DMS79 (cell line): ENCODE results near the gene HPRT1.
"Not testable (repeated sequence)": the region's sequence is repeated elsewhere in the genome, so short reads cannot be mapped to it uniquely, and the experiment has no call there.

ENCODE experiments used
- DNase-seq: peaks from one replicate; lab custom pipeline; 2025; lab: John Stamatoyannopoulos, UW

Gene HPRT1, protein sequence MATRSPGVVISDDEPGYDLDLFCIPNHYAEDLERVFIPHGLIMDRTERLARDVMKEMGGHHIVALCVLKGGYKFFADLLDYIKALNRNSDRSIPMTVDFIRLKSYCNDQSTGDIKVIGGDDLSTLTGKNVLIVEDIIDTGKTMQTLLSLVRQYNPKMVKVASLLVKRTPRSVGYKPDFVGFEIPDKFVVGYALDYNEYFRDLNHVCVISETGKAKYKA

DNA sequence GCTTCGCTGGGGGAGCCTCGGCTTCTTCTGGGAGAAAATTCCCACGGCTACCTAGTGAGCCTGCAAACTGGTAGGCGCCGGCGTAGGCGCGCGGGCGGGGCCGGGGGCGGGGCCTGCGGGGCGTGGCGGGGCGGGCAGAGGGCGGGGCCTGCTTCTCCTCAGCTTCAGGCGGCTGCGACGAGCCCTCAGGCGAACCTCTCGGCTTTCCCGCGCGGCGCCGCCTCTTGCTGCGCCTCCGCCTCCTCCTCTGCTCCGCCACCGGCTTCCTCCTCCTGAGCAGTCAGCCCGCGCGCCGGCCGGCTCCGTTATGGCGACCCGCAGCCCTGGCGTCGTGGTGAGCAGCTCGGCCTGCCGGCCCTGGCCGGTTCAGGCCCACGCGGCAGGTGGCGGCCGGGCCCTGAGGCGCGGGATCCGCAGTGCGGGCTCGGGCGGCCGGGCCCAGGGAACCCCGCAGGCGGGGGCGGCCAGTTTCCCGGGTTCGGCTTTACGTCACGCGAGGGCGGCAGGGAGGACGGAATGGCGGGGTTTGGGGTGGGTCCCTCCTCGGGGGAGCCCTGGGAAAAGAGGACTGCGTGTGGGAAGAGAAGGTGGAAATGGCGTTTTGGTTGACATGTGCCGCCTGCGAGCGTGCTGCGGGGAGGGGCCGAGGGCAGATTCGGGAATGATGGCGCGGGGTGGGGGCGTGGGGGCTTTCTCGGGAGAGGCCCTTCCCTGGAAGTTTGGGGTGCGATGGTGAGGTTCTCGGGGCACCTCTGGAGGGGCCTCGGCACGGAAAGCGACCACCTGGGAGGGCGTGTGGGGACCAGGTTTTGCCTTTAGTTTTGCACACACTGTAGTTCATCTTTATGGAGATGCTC lies at the start of gene HPRT1:
HPRT1 (plus strand) TSS at position 161 of the 857 bp plus-strand sequence; CDS start at position 308, 147 bp downstream.
- peak; percentile 40 for DNase-seq

DNA sequence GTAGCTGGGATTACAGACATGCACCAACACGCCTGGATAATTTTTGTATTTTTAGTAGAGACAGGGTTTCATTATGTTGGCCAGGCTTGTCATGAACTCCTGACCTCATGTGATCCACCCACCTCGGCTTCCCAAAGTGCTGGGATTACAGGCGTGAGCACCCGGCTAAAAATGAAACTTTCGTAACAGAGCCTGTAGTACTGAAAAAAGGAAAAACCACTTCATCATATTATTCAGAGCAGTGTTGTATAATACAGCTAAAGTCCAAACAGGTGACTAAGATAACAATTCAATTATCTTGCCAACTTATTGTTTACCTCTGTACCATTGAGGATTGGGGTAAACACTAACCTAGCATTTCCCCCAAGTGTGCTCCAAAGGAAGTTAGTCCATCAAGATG lies 43.9 kb upstream of the HPRT1 start:
- DNase-seq, result no peak

DNA sequence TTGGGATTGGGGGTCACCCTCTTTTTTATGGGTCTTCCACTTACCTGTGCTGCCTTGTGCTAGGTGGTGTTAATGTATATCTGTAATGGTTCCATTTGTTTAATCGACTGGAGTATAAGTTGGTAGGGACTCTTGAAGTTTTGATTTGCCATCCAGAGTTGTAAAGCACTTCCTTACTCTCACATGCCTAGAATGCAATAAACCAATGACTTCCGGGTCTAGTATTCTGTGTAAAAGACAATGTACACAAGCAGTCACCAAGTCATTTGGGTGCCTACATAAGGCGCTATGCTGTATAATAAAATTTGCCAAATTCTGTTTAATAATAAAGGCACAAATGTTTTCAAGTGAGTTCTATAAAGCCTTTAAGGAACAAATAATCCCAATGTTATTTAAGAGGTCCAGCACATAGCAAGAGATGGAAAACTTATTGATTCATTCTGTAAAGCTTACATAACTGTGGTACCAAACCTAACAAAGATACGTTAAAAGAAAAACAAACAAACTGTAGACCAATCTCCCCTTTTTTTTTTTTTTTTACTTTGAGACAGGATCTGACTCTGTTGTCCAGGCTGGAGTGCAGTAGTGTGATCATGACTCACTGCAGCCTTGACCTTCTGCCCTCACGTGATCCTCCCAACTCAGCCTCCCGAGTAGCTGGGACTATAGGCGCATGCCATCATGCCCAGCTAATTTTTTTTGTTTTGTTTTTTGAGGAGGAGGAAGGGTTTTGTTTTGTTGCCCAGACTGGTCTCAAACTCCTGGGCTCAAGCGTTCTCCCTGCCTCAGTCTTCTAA lies 41.5 kb upstream of the HPRT1 start:
- no peak for DNase-seq

DNA sequence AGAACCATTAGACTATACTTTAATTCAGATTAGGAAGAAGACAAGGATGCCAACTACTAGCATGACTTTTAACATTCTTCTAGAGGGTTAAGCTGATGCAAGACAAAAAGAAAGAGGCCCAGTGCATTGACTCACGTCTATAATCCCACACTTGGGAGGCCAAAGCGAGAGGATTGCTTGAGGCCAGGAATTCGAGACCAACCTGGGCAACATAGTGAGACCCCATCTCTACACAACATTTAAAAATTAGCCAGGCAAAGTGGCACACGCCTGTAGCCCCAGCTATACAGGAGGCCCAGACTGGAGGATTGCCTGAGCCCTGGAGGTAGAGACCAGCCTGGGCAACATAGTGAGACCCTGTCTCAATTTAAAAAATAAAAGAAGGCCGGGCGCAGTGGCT lies 40.2 kb upstream of the HPRT1 start:
- no peak for DNase-seq

DNA sequence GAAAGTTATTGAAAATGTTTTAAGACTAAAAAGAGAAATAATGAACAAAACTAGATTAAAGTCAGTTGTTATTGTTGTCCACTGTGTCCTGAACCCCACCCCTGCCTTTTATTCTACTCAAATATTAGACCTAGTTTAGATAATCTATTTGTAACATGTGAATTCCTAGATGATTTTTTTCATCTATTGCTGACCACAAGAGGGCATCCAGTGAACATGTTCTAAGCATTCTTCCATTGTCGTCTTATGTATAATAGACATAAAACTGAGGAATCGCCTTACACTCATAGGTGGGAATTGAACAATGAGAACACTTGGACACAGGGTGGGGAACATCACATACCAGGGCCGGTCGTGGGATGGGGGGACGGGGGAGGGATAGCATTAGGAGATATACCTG lies 36.4 kb upstream of the HPRT1 start:
- DNase-seq, result no peak

DNA sequence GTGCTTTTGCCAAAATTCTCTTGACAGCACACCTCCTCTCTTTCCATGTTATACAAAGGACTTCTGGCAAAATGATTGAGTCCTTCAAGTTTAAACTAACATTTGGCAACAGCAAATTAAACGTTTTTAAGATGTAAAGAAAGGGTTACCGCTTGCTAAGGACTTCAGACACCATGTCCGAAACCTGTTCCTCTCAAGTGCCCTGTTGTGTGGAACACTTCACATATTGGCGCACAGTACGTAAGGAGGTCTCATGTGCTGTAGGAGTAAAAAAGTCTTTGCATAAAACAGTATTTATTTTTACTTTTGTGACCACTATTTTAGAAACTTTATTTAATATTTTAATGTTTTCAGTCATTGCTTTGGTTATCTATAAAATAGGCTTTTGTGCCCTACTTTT lies 33.7 kb upstream of the HPRT1 start:
- no peak for DNase-seq

DNA sequence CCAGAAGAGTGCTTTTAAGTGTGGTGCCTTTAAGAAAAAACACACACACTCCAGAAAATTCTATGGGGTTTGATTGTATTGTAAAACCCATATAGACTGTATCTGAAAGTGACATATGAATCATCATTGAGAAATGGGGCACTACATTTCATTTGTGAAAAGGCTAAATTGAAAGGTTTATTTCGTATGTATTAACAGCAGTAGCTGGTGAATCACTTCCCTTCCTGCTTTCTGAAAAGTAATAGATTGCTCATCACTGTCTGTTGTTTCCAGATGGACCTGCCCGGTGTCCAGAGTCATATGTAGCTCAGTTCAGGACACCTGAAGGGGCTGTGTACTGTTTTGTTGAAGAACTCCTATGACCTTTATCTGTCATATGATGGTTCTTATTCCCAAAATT lies 28.1 kb upstream of the HPRT1 start:
- DNase-seq, result no peak

DNA sequence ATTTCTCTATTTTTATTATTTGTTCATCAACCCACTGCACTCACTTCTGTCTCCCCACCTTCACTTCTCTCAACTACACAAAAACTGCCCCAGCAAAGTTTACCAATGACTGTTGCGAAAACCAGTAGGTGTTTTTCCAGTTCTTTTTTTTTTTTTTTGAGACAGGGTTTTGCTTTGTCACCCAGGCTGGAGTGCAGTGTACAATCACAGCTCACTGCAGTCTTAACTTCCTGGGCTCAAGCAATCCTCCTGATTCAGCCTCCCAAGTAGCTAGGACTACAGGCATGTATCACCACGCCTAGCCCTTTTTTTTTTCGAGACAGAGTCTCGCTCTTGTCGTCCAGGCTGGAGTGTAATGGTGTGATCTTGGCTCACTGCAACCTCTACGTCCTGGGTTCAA lies 24.1 kb upstream of the HPRT1 start:
- no peak for DNase-seq

DNA sequence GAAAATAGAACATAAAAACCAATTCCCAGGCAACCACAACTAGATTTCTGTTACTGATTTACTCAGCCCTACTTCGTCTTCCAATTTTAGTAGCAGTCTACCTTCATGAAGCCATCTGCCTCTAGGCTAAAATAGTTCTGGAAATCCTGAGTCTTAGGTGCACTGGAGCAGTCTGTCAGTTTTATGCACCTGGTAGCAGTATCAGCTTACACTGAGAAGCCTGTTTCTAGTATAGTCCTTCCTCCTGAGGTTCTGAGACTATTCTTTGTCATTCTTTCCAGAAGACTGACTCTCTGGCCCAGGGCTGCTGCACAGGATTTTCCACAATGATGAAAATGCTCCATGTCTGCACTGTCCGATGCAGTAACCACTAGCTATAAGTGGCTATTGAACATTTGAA lies 16.9 kb upstream of the HPRT1 start:
- no peak for DNase-seq

DNA sequence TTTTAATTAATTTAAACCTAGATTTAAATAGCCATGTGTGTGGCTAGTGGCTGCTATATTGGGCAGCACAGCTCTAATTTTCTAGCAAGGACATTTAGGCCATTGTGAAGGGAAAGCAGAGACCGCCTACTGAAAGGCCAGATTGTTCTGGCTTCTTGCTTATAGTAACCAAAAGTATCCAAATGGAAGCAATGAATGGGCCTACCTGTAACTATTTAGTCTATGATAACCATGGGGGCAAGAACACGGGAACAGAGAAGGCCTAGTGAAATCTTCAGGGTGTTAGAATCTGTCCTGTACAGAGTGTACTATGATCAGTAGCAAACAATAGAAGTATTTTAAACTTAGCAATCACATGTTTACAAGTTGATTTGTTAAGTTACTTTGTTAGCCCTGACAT lies 16.5 kb upstream of the HPRT1 start:
- no peak for DNase-seq

DNA sequence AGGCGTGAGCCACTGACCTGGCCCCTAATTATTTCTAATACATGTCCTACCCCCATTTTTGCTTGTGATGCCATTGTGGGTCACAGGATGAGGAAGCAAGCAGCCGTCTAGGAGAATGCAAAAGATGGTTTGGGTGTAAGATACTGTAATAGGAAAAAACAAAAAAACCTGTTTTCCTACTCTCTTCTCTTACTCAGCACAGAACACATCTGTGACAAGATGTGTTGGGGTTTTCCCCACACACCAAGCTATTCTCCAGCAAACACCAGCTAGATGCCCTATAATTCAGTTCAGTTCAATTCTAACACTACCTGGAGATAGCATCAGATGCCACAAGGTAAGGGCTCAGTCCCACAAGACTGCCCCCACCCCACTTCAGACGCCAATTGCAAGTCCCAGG lies 15.3 kb upstream of the HPRT1 start:
- no peak for DNase-seq

DNA sequence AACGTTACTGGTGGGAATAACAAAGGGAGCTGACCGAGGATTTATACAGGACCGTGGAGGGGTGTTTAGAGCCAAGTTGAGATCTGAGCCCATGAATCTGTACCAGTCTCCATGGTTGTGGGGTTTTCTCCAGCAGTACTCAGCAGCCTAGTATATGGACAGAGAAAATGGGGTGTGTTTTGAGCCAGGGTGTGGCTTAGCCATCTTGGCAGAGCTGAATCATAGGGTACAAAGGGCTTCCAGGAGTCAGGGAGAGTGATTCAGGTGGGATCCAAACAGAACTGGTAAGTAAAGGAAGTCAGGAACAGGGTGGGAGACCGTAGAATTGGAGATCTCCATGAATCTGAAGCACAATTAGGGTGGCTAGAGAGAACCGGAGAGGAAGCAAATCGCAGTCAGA lies 7.4 kb upstream of the HPRT1 start:
- no peak for DNase-seq

DNA sequence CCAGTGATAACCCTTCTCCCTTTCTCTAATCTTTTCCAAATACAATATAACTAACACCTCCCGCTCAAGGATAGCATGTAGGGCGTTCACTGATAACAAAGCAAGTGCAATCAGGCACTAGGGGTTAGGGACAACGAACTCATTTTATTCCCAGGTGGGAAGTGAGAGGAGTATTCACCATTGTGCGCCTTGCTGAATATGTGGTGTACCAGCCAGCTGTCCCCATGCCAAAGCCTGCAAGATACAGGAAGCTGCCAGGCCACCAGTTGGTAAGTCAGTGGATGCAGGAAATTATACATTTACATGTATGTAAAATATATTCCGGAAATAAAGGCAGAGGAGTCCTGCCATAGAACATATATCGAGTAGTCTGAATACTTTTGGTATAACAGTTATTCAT lies 6.3 kb upstream of the HPRT1 start:
- DNase-seq, result no peak

DNA sequence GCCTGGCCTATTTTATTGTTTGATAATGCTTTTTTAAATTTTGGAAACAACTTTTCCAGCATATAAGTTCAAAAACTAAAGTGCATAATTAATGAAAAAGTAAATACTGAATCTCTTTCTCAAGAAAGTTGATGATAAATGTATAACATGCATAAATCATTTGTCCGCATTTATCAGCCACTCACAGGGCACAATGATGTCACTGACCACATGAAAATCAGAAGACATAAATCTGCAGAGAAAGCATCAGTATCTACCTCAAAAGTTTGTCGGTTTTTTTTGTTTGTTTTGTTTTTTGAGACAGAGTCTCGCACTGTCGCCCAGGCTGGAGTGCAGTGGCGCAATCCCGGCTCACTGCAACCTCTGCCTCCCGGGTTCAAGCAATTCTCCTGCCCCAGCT lies 5.5 kb upstream of the HPRT1 start:
- DNase-seq, result no peak

DNA sequence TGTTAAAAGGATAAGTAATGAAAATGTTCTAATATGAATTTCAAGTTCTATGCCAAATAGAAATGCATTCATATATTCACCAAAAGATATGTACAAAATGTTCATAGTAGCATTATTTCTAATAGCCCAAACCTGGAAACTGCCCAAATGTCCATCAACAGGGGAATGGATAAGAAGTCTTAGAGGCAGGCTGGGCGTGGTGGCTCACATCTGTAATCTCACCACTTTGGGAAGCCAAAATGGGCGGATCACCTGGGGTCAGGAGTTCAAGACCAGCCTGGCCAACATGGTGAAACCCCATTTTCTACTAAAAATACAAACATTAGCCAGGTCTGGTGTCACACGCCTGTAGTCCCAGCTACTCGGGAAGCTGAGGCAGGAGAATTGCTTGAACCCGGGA lies 2.3 kb upstream of the HPRT1 start:
- DNase-seq, result no peak

DNA sequence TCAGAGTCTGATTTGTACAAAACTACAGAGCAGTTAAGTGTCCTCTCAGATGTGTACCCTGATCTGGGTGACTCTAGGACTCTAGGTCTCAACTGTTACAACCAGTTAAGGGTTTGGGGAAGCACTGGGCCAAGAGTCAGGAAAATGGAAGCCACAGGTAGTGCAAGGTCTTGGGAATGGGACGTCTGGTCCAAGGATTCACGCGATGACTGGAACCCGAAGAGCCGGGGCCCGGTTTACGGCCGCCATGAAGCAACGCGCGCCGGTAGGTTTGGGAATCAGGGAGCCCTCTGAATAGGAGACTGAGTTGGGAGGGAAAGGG lies 321 bp upstream of the HPRT1 start:
- DNase-seq, result no peak

DNA sequence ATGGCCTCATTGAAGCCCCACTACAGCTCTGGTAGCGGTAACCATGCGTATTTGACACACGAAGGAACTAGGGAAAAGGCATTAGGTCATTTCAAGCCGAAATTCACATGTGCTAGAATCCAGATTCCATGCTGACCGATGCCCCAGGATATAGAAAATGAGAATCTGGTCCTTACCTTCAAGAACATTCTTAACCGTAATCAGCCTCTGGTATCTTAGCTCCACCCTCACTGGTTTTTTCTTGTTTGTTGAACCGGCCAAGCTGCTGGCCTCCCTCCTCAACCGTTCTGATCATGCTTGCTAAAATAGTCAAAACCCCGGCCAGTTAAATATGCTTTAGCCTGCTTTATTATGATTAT lies 876 bp downstream of the HPRT1 start:
- DNase-seq, result no peak

DNA sequence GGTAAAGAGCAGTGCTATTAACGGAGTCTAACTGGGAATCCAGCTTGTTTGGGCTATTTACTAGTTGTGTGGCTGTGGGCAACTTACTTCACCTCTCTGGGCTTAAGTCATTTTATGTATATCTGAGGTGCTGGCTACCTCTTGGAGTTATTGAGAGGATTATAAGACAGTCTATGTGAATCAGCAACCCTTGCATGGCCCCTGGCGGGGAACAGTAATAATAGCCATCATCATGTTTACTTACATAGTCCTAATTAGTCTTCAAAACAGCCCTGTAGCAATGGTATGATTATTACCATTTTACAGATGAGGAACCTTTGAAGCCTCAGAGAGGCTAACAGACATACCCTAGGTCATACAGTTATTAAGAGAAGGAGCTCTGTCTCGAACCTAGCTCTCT lies 1.5 kb downstream of the HPRT1 start:
- DNase-seq, result no peak

DNA sequence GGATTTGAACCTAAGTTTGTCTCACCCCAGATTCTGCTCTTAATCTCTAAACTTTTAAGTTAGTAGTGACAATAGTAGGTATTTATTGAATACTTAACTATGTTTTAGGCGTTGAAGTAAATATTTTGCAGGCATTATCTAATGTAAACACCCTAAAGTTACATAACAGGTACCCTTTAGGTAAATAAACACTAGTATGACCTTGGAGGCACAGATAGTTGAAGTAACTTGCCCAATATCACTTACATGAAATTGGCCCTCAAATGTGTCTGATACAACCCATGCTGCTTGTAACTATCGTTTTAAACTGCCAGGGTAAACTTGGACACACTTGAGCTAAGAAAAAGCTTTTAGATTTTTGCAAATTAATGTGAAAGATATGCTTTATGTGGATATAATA lies 3.0 kb downstream of the HPRT1 start:
- no peak for DNase-seq

DNA sequence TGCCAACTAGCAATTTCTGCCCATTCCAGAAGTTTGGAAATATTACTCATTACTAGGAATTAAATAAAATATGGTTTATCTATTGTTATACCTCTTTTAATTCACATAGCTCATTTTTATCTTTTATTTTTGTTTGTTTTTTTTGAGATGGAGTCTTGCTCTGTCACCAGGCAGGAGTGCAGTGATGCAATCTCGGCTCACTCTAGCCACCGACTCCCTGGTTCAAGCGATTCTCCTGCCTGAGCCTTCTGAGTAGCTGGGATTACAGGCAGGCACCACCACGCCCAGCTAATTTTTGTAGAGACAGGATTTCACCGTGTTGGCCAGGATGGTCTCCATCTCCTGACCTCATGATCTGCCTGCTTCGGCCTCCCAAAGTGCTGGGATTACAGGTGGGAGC lies 4.5 kb downstream of the HPRT1 start:
- DNase-seq, result not testable (repeated sequence)

DNA sequence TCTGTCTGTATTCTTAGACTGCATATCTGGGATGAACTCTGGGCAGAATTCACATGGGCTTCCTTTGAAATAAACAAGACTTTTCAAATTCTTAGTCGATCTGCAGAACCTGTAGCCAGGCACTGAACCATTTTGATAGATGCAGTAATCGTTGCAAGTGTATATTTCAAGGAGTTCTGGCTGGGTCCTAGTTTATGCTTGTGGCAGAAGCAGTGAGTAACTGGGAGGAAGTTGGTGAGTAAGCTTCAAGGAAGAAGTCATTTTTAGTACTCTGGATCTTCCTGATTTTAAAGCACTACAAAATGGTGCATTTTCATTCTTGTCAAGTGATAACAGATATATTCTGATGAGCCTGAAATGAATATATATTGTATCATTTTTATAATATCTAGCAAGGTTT lies 9.5 kb downstream of the HPRT1 start:
- no peak for DNase-seq

DNA sequence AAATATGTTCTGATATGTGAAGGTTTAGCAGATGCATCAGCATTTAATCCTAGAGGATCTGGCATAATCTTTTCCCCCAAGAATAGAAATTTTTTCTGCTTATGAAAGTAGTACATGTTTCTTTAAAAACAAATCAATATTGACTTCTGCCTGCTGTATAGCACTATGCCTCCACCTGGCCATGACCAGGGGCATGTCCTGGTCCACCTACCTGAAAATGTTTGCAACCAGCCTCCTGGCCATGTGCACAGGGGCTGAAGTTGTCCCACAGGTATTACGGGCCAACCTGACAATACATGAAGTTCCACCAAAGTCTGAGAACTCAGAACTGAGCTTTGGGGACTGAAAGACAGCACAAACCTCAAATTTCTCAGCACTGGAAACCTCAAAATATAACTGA lies 10.0 kb downstream of the HPRT1 start:
- no peak for DNase-seq

DNA sequence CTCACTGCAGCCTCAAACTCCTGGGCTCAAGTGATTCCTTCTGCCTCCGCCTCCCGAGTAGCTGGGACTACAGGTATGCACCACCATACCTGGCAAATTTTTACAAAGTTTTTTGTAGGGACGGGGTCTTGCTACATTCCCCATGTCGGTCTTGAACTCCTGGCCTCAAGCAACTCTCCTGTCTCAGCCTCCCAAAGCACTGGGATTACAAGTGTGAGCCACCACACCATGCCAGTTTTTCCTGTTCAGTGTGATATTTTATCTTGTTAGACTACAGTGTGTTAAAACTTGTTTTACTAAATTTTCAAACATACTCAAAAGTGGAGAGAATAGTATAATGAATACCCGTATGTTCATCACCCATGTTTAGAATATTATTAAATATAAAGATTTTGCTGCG lies 12.1 kb downstream of the HPRT1 start:
- DNase-seq, result no peak
